Effector memory CD8-positive, alpha-beta T cell (primary cell): ENCODE results near the gene COG5.
"Not testable (repeated sequence)": the region's sequence is repeated elsewhere in the genome, so short reads cannot be mapped to it uniquely, and the experiment has no call there.

Experiments
- ATAC-seq: fragments of 150-1000 bp; cut with Tn5 transposase; replicated peaks from 2 replicates; pipeline ENCODE4 v1.10.0; 2021; ENCODE audit warnings: mild to moderate bottlenecking, moderate library complexity
- DNase-seq, 3 experiments: peaks; one replicate each; pipeline ENCODE4 v3.0.0; 2021
- H3K27ac Mint-ChIP-seq, 2 donors: one replicate each; pipeline ENCODE4 v1.8.0; 2022; ENCODE audit warnings: mild to moderate bottlenecking in 2 of 2, mixed read lengths in 2 of 2, moderate library complexity in 2 of 2
- H3K27me3 Mint-ChIP-seq, 2 donors: one replicate each; pipeline ENCODE4 v1.8.0; 2022; ENCODE audit warnings: mixed read lengths in 2 of 2
- H3K36me3 Mint-ChIP-seq: one replicate; pipeline ENCODE4 v1.8.0; 2022; ENCODE audit warnings: mild to moderate bottlenecking, moderate library complexity, mixed read lengths; ENCODE audit not compliant: insufficient read depth
- H3K4me1 Mint-ChIP-seq, 2 donors: one replicate each; pipeline ENCODE4 v1.8.0; 2022; ENCODE audit warnings: low read depth in 2 of 2, mixed read lengths in 2 of 2
- H3K4me3 Mint-ChIP-seq, 2 donors: one replicate each; pipeline ENCODE4 v1.8.0; 2022; ENCODE audit warnings: mild to moderate bottlenecking in 2 of 2, mixed read lengths in 2 of 2, moderate library complexity in 2 of 2
- H3K9me3 Mint-ChIP-seq, 2 donors: one replicate each; pipeline ENCODE4 v1.8.0; 2022; ENCODE audit warnings: mixed read lengths in 2 of 2

Gene COG5

GRCh38 chr7:107230334-107230733, 333.4 kb downstream of the COG5 start:
- no peaks in the 10 kb centered on the region for H3K4me1 Mint-ChIP-seq
- H3K36me3 Mint-ChIP-seq, result peaks cover 16% of the 10 kb centered on the region
- H3K27me3 Mint-ChIP-seq, result no peaks in the 10 kb centered on the region
- no peaks in the 10 kb centered on the region for H3K9me3 Mint-ChIP-seq
- DNase-seq, result no peak
- H3K27ac Mint-ChIP-seq, result no peak overlapping the region
- ATAC-seq, result no peak
- H3K4me3 Mint-ChIP-seq, result no peak overlapping the region

GRCh38 chr7:107228291-107228690, 335.4 kb downstream of the COG5 start:
- Mint-ChIP-seq H3K4me1 (no peaks in the 10 kb centered on the region), H3K36me3 (peaks cover 23% of the 10 kb centered on the region), H3K27me3 (no peaks in the 10 kb centered on the region), H3K27ac (no peak overlapping the region), H3K4me3 (no peak overlapping the region), H3K9me3 (no peaks in the 10 kb centered on the region)
- ATAC-seq (no peak), DNase-seq (no peak)

GRCh38 chr7:107224374-107225223, 339.1 kb downstream of the COG5 start:
- Mint-ChIP-seq H3K36me3 (peaks cover 16% of the 10 kb centered on the region), H3K4me3 (no peak overlapping the region), H3K4me1 (no peaks in the 10 kb centered on the region), H3K9me3 (no peaks in the 10 kb centered on the region), H3K27ac (peak overlapping the region in 1 of 2 donors; percentile 46), H3K27me3 (no peaks in the 10 kb centered on the region)
- ATAC-seq, result no peak
- DNase-seq, result no peak

DNA sequence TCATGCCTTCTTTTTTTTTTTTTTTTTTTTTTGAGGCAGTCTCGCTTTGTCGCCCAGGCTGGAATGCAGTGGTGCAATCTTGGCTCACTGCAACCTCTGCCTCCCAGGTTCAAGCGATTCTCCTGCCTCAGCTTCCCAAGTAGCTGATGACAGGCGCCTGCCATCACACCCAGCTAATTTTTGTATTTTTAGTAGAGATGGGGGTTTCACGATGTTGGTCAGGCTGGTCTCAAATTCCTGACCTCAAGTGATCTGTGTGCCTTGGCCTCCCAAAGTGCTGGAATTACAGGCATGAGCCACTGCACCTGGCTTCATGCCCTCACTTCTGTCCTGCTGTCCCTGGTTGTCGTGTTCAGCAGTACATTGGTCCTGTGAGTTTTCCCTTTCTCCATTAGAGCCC, 342.9 kb downstream of the COG5 start:
- peaks cover 13% of the 10 kb centered on the region for H3K36me3 Mint-ChIP-seq
- DNase-seq, ATAC-seq, H3K27ac Mint-ChIP-seq, H3K4me3 Mint-ChIP-seq, H3K27me3 Mint-ChIP-seq, H3K9me3 Mint-ChIP-seq, H3K4me1 Mint-ChIP-seq: not testable (repeated sequence)

GRCh38 chr7:107220356-107220755, 343.4 kb downstream of the COG5 start:
- Mint-ChIP-seq H3K4me1 (no peaks in the 10 kb centered on the region), H3K27ac (no peak overlapping the region), H3K9me3 (peaks cover 0 to 2% of the 10 kb centered on the region in 2 donors), H3K27me3 (no peaks in the 10 kb centered on the region), H3K36me3 (peaks cover 10% of the 10 kb centered on the region), H3K4me3 (no peak overlapping the region)
- ATAC-seq (no peak), DNase-seq (no peak)

- Mint-ChIP-seq H3K27ac (no peak overlapping the region), H3K4me1 (no peaks in the 10 kb centered on the region), H3K9me3 (peaks cover 4 to 6% of the 10 kb centered on the region in 2 donors), H3K27me3 (no peaks in the 10 kb centered on the region), H3K36me3 (peaks cover 9% of the 10 kb centered on the region), H3K4me3 (no peak overlapping the region)
- DNase-seq, result no peak
- no peak for ATAC-seq
These were observed 344.0 kb downstream of the COG5 start for GRCh38 chr7:107219563-107220244.

- Mint-ChIP-seq H3K27ac (no peak overlapping the region), H3K4me1 (no peaks in the 10 kb centered on the region), H3K36me3 (peaks cover 7% of the 10 kb centered on the region), H3K4me3 (no peak overlapping the region), H3K27me3 (no peaks in the 10 kb centered on the region), H3K9me3 (peaks cover 4 to 7% of the 10 kb centered on the region in 2 donors)
- no peak for ATAC-seq
- DNase-seq, result no peak
These were observed 349.8 kb downstream of the COG5 start for GRCh38 chr7:107213945-107214344.

DNA sequence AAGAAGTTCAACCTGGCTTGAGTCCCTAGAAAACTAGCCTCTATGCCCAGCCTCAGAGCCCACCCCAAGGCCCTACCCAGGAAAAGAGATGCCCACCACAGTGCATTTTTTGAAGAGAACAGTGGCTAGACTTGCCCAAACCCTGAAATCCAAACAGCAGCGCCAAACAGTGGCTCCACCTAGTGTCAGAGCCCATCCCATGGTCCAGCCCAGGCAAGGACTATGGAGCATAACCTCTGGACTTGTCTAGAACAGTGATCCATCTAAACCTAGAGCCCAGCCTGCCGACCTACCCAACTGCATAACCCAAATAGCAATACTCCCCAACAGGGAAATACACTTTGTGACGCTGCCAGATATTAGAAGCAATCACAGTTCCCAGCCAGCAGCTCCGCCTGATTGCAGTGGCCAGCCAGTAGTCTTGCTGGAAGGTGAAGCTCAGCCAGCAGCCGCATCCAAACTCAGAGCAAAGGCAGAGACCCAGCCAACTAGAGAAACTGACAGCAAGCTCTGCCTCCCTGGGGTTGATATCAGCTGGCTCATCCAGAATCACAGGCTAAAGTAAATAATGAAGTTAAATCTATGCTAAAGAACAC, 350.4 kb downstream of the COG5 start:
- H3K4me1 Mint-ChIP-seq, result no peaks in the 10 kb centered on the region
- H3K9me3 Mint-ChIP-seq, result peaks cover 4 to 7% of the 10 kb centered on the region in 2 donors
- DNase-seq (no peak), ATAC-seq (no peak)
- peaks cover 7% of the 10 kb centered on the region for H3K36me3 Mint-ChIP-seq
- no peak overlapping the region for H3K4me3 Mint-ChIP-seq
- H3K27ac Mint-ChIP-seq, result no peak overlapping the region
- H3K27me3 Mint-ChIP-seq, result no peaks in the 10 kb centered on the region

- H3K36me3 Mint-ChIP-seq, result peaks cover 7% of the 10 kb centered on the region
- H3K27me3 Mint-ChIP-seq, result no peaks in the 10 kb centered on the region
- DNase-seq (no peak), ATAC-seq (no peak)
- no peaks in the 10 kb centered on the region for H3K4me1 Mint-ChIP-seq
- H3K27ac Mint-ChIP-seq, result no peak overlapping the region
- no peak overlapping the region for H3K4me3 Mint-ChIP-seq
- H3K9me3 Mint-ChIP-seq, result peaks cover 4 to 7% of the 10 kb centered on the region in 2 donors
These were observed 351.0 kb downstream of the COG5 start for GRCh38 chr7:107212725-107213124.

GRCh38 chr7:107210400-107210799, 353.3 kb downstream of the COG5 start:
- no peaks in the 10 kb centered on the region for H3K4me1 Mint-ChIP-seq
- peaks cover 2 to 7% of the 10 kb centered on the region in 2 donors for H3K9me3 Mint-ChIP-seq
- ATAC-seq, result no peak
- H3K36me3 Mint-ChIP-seq, result peaks cover 21% of the 10 kb centered on the region
- H3K4me3 Mint-ChIP-seq, result no peak overlapping the region
- DNase-seq, result no peak
- H3K27ac Mint-ChIP-seq, result no peak overlapping the region
- H3K27me3 Mint-ChIP-seq, result no peaks in the 10 kb centered on the region

- Mint-ChIP-seq H3K9me3 (no peaks in the 10 kb centered on the region), H3K4me1 (peaks cover 0 to 3% of the 10 kb centered on the region in 2 donors), H3K27ac (peak overlapping the region in 1 of 2 donors; percentile 17), H3K36me3 (peaks cover 29% of the 10 kb centered on the region), H3K27me3 (no peaks in the 10 kb centered on the region), H3K4me3 (no peak overlapping the region)
- DNase-seq (no peak), ATAC-seq (no peak)
These were observed 354.2 kb downstream of the COG5 start for GRCh38 chr7:107209565-107209964.

- Mint-ChIP-seq H3K27me3 (no peaks in the 10 kb centered on the region), H3K27ac (peak overlapping the region in 1 of 2 donors; percentile 20), H3K36me3 (peaks cover 38% of the 10 kb centered on the region), H3K4me1 (peaks cover 0 to 3% of the 10 kb centered on the region in 2 donors), H3K4me3 (no peak overlapping the region), H3K9me3 (no peaks in the 10 kb centered on the region)
- no peak for DNase-seq
- ATAC-seq, result no peak
These were observed 355.2 kb downstream of the COG5 start for GRCh38 chr7:107208563-107208962.

GRCh38 chr7:107208024-107208521, 355.6 kb downstream of the COG5 start:
- Mint-ChIP-seq H3K9me3 (no peaks in the 10 kb centered on the region), H3K36me3 (peaks cover 42% of the 10 kb centered on the region)
- no peak for ATAC-seq

More at GRCh38 chr7:107208024-107208521, 355.6 kb downstream of the COG5 start:
- no peak overlapping the region for H3K4me3 Mint-ChIP-seq
- DNase-seq, result no peak
- H3K27me3 Mint-ChIP-seq, result no peaks in the 10 kb centered on the region
- peak overlapping the region in 1 of 2 donors; percentile 20 for H3K27ac Mint-ChIP-seq
- peaks cover 0 to 3% of the 10 kb centered on the region in 2 donors for H3K4me1 Mint-ChIP-seq
